OCI-LY1 (cell line): ENCODE measurements around the gene LDLRAD3.

Experiments
- EZH2 ChIP-seq: fragments of 200-600 bp; sonication (generic), shearing (Covaris generic); IDR thresholded peaks from 2 replicates; pipeline ENCODE4 v1.8.0; 2017; ENCODE audit warnings: borderline replicate concordance, mixed run types, mild to moderate bottlenecking, antibody characterized with exemption, low read length, moderate library complexity, mixed read lengths
- TF ChIP-seq, protein P1 (sequence below): fragments of 200-600 bp; sonication (generic), shearing (Covaris generic); IDR thresholded peaks from 2 replicates; pipeline ENCODE4 v1.5.1; 2017; ENCODE audit warnings: mild to moderate bottlenecking, antibody characterized with exemption, low read length, moderate library complexity, mixed read lengths

DNA sequence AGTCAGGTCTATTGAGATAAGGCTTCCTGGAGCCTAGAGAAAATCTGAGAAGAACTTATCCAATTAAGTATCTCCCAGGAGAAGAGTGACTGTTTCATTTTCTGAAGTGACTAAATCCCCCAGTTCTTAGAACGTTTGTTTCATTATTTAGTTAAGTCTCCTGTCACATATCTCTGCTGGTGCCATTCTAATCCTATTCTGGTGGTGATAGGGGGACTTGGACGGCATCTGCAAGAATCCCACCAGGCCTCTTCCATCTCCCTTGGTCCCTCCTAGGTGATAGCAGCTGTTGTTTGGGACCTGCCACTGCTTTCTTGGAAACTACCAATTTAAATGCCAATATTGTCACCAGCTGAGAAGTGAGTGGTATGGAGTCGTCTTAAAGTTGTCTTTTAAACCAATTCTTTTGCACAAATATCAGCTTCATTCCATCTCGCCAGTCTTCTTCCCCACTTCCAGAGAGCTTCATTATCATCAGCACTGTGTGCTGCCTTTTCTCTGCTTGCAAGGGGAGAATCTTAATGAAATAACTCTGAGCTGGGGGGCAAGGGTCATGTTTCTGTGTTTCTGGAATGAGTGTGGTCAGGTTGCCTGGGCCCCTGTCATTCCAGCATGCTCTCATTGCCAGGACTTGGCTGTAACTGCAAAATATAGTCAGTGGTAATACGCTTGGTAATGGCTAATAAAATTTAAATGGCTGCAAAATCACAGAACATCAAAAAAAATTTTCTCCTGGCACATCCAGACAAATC lies 104.8 kb downstream of the LDLRAD3 start:
- TF ChIP-seq, protein P1, sequence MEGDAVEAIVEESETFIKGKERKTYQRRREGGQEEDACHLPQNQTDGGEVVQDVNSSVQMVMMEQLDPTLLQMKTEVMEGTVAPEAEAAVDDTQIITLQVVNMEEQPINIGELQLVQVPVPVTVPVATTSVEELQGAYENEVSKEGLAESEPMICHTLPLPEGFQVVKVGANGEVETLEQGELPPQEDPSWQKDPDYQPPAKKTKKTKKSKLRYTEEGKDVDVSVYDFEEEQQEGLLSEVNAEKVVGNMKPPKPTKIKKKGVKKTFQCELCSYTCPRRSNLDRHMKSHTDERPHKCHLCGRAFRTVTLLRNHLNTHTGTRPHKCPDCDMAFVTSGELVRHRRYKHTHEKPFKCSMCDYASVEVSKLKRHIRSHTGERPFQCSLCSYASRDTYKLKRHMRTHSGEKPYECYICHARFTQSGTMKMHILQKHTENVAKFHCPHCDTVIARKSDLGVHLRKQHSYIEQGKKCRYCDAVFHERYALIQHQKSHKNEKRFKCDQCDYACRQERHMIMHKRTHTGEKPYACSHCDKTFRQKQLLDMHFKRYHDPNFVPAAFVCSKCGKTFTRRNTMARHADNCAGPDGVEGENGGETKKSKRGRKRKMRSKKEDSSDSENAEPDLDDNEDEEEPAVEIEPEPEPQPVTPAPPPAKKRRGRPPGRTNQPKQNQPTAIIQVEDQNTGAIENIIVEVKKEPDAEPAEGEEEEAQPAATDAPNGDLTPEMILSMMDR: no peak
- no peak for TF ChIP-seq EZH2
